HTERT RPE-1 (cell line): ENCODE results near the gene NTRK3.

Experiments used
- in situ Hi-C: fragments of 300-500 bp; cut with MboI; formaldehyde crosslinking; loops from 4 replicates; pipeline ENCODE4 v1.14.3; 2020; ENCODE audit warnings: low sequenced_read_pairs

The NTRK3 gene

DNA sequence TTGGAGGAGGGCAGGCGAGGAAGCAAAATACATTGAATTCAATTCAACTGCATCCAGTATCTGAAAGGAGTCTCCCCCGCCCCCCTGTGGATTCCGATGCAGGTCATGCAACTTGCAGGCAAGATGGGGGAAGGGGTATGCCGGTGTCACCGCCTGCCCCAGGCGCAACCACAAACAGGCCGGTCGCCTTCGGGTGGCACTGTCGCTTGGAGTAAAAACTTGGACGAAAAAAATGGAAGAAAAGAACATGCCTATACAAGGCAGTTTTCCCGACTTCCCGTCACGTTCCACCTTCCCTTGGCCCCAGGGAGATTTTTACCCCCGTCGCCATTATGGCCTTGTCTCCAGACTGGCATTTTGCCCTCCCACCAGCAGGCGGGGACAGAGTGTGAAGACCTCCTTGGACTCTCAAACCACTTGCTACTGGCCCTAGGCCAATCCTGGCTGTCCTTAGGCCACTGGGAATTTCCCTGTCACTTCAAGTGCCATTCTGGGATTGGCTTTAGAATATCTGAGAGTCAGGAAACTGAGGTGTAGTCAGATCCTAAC lies 1.6 kb upstream of the NTRK3 start:
- in situ Hi-C loops = no loop called here

DNA sequence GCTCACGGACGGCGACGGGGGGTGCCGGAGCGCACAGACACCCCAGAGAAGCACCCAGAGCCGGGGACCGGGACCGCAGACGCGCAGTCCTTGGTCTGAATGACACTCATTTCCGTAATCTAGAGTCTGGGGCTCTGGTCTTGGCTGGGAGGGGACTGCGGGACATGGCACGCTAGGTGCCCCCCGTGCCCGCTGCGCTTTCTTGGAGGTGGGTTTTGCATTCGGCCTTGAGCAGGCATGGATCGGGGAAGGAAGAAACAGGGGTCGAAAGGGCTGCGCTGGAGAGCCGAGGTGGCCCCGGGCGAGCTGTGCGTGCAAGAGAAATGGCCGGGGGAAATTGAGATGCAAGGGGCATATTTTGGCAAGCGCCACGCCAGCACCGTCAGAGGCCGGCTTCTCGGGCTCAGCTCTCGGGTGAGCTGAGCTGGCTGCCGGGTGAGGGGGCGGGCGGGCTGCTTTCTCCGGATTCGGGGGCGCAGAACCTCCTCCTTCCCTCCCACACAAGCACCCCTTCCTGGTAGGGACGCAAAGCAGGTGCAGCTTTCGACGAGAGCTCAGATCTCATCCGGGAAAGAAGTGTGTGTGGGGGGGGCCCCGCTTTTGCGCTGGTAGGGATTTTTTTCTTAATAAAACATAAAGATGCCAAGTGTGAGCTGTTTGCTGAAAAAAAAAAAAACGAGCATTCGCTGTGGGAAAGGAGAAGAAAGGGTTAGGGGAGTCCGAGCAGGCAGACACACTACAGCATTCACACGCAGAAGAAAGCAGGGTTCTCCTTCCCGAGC lies 963 bp upstream of the NTRK3 start:
- in situ Hi-C loops = no loop called here

DNA sequence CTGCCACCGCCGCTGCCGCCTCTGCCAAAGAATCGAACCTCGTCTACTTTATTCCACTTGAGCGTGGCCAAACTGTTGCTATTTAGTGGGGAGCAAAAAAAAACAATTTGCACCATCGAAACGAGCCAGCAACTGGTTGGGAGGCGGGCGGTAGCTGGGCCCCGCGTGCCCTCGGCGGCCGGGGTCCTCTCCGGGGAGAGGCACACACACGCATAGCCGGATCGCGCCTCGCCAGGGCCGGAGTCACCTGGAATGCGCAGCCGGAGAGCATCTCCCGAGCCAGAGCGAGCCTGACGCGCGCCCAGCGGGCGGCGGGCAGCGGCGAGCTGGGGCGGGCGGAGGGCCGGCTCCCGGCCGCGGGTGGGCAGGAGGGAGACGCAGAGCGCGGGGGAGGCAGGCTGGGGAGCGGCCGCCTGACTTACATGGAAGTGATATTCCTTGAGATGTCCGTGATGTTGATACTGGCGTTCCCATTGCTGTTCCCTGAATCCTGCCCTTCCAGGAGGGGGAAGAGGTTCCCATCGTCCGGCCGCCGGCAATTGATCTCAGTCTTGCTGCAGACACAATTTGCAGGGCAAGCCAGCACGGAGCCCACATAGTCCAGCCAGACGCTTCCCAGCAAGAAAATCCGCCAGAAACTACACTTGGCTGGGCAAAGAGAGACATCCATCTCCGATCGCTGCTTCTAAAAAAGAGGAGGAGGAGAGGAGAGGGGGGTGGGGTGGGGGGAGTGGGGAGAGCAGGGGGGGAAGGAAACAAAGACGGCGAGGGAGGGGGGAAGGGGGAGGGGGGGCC lies 858 bp downstream of the NTRK3 start:
- in situ Hi-C loops = no loop called here

DNA sequence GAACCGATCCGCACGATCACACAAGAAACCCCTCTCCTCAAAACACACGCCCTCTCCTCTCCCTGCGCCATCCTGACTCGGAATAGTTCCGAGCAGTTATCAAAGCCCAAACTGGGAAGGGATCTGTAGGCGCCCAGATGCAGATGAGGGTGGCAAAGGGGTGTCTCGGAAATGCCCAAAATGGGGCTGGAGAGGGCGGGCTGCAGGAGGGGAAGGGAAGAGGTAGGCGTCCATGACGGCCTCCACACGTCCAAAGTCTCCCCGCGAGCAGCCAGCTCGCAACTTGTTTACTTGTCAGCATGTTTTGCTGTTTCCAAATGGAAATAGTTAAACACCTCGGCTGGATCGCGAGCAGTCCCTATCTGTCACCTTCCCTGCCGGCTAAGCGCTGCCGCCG lies 1.5 kb downstream of the NTRK3 start:
- in situ Hi-C loops = no loop called here

DNA sequence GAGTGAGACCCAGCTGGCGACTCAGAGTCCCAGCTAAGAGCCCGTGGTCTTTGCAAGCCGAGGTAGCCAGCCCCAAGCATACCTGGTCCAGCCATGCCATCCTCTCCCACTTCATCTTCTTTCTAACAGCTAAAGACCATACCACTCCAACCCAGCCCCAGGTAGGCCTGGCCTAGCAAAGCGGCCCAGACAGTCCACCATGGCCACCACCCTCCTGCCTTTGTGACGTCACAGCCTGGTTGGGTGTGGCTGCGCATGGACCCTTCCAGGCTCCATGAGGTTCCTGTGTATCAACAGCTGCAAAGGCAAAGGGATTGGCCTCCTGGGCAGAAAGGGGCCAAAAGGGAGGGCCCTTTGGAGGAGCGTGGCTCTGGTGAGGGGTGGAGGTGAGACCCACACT lies 4.1 kb downstream of the NTRK3 start:
- in situ Hi-C loops = no loop called here

DNA sequence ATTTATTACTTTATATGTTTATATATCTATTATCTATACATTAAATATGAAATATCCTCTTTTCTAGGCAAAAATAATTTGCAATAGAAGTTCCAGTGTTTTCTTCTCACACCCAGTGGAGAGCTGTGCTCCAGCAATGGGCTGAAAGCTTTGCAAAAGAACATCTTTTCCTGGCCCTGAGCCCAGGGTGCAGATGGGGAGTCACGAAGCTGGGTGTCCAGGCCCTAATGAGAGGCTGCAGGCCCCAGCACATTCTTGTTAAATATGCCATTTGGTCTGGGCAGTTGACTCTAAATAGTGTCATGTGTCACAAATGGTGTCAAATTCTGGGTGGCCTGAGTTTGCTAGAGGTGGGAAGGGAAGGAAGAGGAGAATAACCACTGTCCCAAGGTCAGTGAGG lies 5.7 kb downstream of the NTRK3 start:
- in situ Hi-C loops = no loop called here

DNA sequence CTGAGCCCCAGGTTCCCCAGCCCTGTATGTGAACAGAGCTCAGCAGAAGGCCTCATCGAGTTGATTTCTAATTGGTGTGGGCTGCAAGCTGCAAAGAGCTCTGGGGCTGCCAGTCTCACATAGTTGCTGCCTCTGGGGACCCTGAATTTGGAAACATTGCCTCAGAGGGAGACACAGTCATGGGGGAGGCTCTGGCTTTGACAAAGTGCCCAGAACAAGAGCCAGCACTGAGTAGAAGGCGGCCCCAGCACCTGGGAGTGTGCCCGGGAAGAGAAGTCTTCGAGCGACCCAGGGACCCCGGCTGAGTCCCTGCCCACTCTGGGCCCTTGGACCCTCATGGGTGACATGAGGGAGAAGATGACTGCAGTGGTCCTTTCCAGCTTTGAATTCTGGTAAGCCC lies 7.3 kb downstream of the NTRK3 start:
- in situ Hi-C loops = no loop called here

DNA sequence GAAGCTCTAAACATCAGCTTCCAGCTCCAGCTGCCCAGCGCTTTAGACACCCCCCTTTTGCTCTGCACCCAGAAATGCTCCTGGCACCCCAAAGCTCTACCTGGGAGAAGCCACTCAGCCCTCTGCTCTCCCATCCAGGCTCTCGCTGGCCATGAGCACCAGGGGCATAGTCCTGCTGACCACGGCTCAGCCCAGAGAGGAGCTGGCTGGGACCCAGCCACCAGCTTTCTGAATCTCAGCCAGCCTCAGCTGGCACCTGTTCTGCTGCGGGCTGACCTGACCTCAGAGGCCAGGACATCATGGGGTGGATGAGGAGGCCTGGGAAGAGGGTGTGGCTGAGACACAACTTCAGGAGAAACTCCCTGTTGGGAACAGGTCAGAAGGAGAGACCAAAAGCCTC lies 8.6 kb downstream of the NTRK3 start:
- in situ Hi-C loops = no loop called here

DNA sequence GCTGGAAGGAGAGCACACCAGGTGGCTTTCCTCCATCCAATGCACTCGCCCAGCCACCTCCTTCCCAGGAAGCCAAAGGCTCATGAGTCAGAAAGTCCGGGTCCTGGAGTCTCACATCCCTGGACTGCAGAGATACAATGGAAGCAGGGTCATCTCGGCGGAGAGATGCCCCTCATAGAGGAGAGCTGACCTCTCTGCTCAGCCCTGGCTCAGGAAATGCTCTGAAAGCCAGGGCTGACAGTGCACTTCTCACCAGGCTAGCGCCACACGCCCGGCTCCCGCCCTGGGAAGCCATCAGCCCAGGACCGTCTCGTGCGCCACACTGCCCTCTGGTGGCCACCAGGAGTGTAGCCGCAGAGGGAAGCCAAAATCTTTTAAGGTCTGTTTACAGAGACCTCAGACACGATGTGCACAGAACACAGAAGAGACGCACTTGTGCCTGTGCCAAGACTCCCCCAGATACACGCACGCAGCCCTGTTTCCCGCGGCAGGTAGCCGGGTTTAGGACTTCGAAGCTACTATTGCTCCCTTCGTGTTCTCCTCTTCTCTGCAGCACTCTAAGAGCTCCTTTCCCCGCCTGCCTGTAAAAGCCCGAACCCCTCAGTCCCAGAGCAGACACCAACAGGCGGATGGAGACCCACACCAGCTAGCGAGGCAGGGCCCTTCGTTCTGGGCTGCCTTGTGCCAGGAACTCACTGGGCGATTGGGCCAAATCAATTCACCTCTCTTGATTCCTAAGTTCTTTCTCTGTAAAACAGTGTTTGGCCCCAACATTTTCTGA lies 9.7 kb downstream of the NTRK3 start:
- in situ Hi-C loops = no loop called here

DNA sequence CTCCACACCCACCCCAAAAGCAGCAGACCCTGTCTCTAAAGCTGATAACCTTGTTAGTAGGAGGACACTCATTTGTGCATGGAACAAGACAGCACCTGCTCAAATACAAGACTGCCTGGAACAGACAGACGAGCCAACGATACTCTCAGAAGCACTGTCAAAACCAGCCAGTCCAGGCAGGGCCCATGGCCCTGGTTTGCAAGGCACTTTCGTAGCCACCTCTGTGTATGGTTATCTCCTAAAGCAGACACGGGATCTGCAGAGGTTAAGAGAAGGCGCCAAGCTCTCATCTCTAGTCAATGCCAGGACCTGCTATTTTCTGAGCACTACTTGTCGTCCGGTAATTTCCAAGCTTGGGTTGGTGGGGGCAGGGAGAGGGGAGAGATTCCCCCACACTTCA lies 10.5 kb downstream of the NTRK3 start:
- in situ Hi-C loops = no loop called here

DNA sequence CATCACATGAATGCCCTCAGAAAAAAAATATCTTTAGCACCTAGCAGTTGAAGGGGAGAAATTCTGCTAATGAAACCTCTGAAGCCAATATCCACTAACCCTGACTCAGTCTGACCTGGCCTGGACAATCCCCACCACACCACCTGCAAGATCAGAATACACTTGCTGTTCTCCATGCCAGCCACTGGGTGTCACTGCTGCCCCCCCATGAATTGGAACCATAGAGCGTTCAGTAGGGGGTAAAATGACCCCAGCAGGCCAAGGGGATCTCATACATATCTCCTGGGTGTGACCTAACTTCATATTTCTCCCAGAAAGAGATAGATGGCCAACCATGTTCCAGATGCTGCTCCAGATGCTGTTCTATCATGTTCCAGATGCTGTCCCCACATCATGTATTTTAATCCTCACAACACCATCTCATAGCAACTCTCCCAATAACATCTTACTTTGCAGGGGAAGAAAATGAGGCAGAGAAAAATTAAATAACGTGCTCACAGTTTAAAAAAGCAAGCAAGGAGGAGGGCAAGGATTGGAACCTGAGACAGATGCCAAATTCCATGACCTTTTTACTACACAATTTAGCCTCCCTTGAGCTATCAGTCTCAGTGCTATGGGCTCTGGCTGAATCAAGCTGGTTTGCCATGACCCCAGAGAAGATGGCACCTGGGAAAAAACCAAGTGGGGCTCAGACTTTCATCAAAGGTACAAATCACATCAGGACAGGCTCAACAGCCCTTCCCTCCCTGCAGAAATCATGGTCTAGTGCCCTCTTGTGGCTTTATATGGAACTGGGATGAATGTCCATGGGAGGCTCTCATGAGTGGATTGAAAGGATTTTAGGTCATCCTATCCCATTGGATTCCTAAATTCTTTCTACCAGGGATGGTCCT lies 12.4 kb downstream of the NTRK3 start:
- in situ Hi-C loops = no loop called here

DNA sequence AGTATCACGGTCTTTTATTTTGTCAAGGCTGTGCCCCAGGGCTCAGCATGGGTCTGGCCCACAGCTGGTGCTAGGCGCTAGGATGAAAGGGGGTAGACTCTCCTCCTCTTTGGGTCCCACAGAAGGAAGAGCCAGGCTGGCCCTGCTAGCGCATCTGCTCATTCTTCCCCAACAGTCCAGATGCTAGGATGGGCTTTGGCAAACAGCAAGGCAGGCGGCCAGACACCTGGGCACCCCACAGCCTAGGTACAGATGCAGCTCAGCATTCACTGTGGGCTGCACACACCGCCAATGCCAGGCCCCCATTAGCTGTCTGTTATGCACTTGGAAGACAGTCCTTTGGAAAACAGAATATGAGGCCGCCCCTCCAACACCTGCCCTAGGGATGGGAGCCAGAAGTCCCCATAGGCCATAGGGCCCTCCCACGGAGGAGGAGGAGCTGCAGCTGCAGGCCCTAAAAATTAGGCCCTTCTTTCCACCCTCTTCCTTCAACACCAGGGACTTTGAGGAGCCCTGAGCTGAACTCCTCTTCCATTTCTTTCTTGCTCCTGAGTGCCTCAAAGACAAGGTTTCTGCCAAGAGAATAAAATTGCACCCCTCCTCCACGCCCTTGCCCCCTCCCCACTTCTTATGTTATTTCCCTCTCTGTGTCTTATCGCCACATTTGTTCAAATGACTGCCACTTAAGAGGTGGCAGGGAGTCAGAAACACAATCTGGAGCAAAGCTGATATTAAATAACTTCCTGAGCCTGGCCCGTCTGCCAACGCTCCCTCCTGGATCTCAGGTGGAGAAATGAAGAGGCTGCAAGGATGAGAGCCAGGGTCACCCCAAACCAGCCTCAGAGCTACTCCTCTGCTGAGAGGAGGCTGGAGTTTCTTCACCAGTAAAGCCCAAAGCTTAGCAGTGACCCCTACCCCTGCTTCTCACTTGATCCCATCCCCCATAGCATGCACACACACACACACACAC lies 13.7 kb downstream of the NTRK3 start:
- in situ Hi-C loops = no loop called here

DNA sequence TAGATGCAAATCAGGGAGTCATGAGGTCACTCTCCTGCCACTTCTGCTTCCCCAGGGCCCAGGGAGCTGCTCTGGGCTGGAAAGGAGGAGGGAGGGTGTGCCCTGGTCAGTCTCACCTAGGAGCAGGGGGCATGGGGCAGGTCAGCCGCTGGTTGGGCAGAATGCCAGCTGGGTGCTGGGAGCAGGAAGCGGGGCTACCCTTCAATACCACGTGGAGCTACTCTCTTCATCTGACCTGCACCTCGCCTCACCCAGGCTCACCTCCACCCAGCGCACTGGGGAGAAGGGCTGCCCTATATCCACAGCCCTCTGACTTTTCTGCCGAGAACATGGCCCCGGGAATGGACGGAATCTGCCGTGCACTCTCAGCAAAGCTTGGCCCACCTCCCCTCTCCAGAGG lies 15.1 kb downstream of the NTRK3 start:
- in situ Hi-C loops = no loop called here

DNA sequence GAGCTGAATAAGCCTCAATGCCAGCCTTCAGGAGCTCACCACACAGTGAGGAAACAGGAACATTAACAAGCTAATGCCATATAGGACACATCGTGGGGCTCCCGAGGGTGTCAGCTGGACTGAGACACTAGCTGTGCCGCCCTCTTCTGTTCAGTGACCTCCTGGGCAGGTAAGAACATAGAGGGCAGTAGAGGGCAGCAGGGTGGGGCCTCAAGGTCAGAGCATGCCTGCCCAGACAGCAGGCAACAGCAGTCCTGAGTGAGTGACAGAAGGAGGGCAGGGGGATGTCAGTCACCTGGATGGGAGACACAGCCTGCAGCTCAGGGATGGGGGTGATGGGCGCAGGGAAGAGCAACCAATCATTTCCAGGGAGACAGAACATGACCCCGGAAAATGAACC lies 15.5 kb downstream of the NTRK3 start:
- in situ Hi-C loops = no loop called here

DNA sequence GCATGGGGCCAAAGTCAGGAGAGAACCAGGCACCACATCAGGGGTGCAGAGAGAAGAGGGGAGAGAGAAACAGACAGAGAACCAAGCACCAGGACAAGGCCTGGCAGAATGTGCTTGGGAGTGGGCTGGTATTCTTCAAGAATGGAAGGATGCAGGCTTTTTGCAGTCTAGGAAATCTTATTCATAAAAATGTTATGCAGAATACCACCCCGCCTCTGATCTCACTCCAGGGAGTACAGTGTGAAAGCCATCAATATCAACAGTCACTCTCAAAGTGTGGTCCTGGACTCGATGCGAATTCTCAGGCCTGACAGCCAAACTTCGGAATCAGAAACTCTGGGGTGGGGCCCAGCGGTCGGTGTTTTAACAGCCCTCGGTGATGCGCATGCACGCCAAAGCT lies 16.9 kb downstream of the NTRK3 start:
- in situ Hi-C loops = no loop called here

DNA sequence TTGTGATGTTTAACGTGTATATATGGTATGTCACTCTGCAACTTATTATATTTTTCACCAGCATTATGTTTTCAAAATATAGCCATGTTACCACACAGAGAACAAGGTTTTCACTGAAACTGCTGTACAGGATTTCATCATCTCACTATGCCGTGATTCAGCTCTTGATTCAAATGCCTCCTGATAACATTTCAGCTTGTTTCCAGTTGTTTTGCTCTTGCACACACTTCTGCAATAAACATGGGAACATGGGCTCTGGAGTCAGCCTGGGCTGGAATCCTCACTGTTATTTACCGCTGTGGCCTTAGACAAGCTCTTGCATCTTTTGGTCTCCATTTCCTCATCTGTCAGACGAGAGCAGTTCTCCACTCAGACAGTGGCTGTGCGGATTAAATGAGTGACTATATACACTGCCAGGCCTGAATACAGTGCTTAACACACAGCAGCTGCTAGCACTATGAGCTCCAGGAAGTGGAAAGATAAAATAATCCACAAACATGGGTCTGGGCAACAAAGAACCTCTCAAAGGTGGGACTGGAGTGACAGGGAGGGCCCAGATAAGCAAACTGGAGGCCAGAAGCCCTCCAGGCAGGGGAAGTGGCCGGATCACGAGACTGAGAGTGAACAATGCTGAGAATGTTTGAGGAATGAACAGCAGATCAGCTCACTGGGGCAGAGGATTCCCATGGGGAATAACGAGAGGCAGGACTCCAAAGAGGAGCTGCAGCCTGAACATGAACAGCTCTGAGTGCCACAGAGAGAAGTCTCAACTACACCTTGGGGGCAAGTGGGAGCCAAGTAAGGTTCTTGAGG lies 17.7 kb downstream of the NTRK3 start:
- in situ Hi-C loops = no loop called here

DNA sequence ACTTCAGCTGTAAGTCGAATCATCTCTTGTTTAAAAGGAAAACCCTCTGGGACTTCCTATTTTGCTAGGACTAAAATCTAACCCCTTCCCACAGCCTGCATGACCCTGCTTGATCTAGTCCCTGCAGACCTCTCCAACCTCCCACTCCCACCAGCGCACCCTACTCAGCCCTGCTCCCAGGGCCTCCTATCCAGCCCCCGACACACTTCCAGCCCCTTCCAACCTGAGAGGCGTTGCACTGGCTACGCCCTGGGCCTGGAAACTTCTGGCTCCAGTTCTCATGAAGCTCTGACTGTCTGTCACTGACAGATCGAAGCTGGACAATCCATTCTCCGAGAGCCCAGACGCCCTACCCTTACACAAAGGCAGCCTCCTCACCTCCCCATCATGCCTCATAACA lies 21.8 kb downstream of the NTRK3 start:
- in situ Hi-C loops = no loop called here

DNA sequence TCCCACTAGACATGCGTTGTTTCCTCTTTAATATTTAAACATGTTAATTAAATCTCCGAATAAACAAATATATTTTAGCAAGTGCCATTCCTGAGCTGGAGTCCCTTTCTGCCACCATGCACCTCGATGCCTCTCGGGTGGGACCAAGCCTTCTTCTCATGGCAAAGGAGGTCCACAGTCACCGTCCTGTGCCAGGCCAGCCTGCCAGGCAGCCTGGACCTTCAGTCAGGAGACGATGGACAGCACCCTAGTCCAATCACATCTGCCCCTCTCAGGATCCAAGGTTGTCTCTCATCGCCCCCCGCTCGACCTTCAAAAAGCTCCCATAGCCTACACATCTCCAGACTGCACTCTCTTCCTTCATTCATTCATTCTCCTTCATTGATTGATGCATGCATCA lies 22.6 kb downstream of the NTRK3 start:
- in situ Hi-C loops = no loop called here
